Measurements from ENCODE around the gene PROM1. TPM values are rescaled to one million over a fixed set of nuclear protein-coding genes. Genes with fewer than 3 reads are reported as not detected.
A peak's percentile ranks its signal among the peaks of the same experiment; 100 is the strongest.

Gene PROM1
- total and polyA plus RNA-seq, 2 of the 13 experiments (the other 11 are each of a cell fraction or from before 2014, with no cell fraction given) = 3.9 to 16.4 TPM

- no peak for TF ChIP-seq JUND (CRISPR knock-in tag; IDR thresholded peaks at IDR 0.05)
- TF ChIP-seq ZNF644 (CRISPR knock-in tag; IDR thresholded peaks at IDR 0.05; ENCODE audit: low read depth) = no peak
- TF ChIP-seq ZNF562 (CRISPR knock-in tag; IDR thresholded peaks at IDR 0.05; ENCODE audit: borderline replicate concordance) = no peak
- no peak for TF ChIP-seq ZNF772 (CRISPR knock-in tag; IDR thresholded peaks at IDR 0.05)
- no peak for TF ChIP-seq ZBTB10 (CRISPR knock-in tag; IDR thresholded peaks at IDR 0.05; ENCODE audit: borderline replicate concordance)
- no peak for TF ChIP-seq TBX2 (CRISPR knock-in tag; IDR thresholded peaks at IDR 0.05; ENCODE audit: borderline replicate concordance)
- no peak for TF ChIP-seq KLF13 (CRISPR knock-in tag; IDR thresholded peaks at IDR 0.05)
- peak; percentile 78 for TF ChIP-seq ARID5B (CRISPR knock-in tag; IDR thresholded peaks at IDR 0.05)
- TF ChIP-seq ZNF75D (CRISPR knock-in tag; IDR thresholded peaks at IDR 0.05; ENCODE audit: borderline replicate concordance) = no peak
- TF ChIP-seq ZGPAT (CRISPR knock-in tag; IDR thresholded peaks at IDR 0.05) = no peak
- TF ChIP-seq NCOR1 (IDR thresholded peaks at IDR 0.05; ENCODE audit: borderline replicate concordance, low read length) = no peak
- TF ChIP-seq ZNF879 (CRISPR knock-in tag; IDR thresholded peaks at IDR 0.05) = no peak
- no peak for TF ChIP-seq ZNF12 (CRISPR knock-in tag; IDR thresholded peaks at IDR 0.05)
- TF ChIP-seq ZNF256 (CRISPR knock-in tag; conservative IDR thresholded peaks at IDR 0.05) = no peak
- TF ChIP-seq ZC3H4 (CRISPR knock-in tag; IDR thresholded peaks at IDR 0.05; ENCODE audit: borderline replicate concordance) = no peak
- TF ChIP-seq TBP (CRISPR knock-in tag; IDR thresholded peaks at IDR 0.05) = no peak
- no peak for TF ChIP-seq TRIM24 (CRISPR knock-in tag; IDR thresholded peaks at IDR 0.05)
- TF ChIP-seq ZNF331 (CRISPR knock-in tag; IDR thresholded peaks at IDR 0.05) = peak; percentile 71
- 0 out of 2 replicates have a peak, but pooled peaks have one; percentile 18 for TF ChIP-seq HMG20A (CRISPR knock-in tag; IDR thresholded peaks at IDR 0.05; ENCODE audit: borderline replicate concordance)
- 0 out of 2 replicates have a peak, but pooled peaks have one; percentile 22 for TF ChIP-seq MED1 (CRISPR knock-in tag; IDR thresholded peaks at IDR 0.05)
- TF ChIP-seq SALL1 (CRISPR knock-in tag; IDR thresholded peaks at IDR 0.05) = peak; percentile 56; the same call in 1 of the 2 replicates
- no peak for TF ChIP-seq FLYWCH1 (CRISPR knock-in tag; IDR thresholded peaks at IDR 0.05)
- peak; percentile 56 for TF ChIP-seq ASH2L (IDR thresholded peaks at IDR 0.05; ENCODE audit: insufficient read length, low read depth, low read length)
- TF ChIP-seq TARDBP (CRISPR knock-in tag; IDR thresholded peaks at IDR 0.05) = 0 out of 2 replicates have a peak, but pooled peaks have one; percentile 10
- no peak for TF ChIP-seq ZNF652 (CRISPR knock-in tag; IDR thresholded peaks at IDR 0.05; ENCODE audit: borderline replicate concordance, low read depth)
- TF ChIP-seq HOXA5 (CRISPR knock-in tag; IDR thresholded peaks at IDR 0.05) = no peak
Observed at GRCh38 chr4:16111533-16111932, 27.7 kb upstream of the PROM1 start (continued).

Measured in HepG2 (cell line).